RWPE1 (cell line): ENCODE data around the gene BGN.

ENCODE experiments used
- CTCF ChIA-PET: fragments of 350-600 bp; sonication (Branson Sonifier 250); formaldehyde crosslinking; extraction: SDS; loops from one replicate; lab custom pipeline; 2021; lab: Yijun Ruan, JAX
- POLR2A ChIA-PET: fragments of 400-600 bp; formaldehyde crosslinking; extraction: SDS; loops from one replicate; lab custom pipeline; 2020; ENCODE audit warnings: antibody characterized with exemption; ENCODE audit not compliant: low non-redundant PET; lab: Yijun Ruan, JAX
- DNase-seq: peaks from one replicate; pipeline ENCODE4 v3.0.0; 2012; ENCODE audit warnings: low spot score
- H3K27ac ChIP-seq: fragments of 450-650 bp; 2 replicates; pipeline ENCODE4 v1.5.1; 2017
- TF ChIP-seq, protein P1 (sequence below): fragments of 450-650 bp; conservative IDR thresholded peaks from 2 replicates; pipeline ENCODE4 v1.5.1; 2017; ENCODE audit warnings: low read depth, mild to moderate bottlenecking

The BGN gene

DNA sequence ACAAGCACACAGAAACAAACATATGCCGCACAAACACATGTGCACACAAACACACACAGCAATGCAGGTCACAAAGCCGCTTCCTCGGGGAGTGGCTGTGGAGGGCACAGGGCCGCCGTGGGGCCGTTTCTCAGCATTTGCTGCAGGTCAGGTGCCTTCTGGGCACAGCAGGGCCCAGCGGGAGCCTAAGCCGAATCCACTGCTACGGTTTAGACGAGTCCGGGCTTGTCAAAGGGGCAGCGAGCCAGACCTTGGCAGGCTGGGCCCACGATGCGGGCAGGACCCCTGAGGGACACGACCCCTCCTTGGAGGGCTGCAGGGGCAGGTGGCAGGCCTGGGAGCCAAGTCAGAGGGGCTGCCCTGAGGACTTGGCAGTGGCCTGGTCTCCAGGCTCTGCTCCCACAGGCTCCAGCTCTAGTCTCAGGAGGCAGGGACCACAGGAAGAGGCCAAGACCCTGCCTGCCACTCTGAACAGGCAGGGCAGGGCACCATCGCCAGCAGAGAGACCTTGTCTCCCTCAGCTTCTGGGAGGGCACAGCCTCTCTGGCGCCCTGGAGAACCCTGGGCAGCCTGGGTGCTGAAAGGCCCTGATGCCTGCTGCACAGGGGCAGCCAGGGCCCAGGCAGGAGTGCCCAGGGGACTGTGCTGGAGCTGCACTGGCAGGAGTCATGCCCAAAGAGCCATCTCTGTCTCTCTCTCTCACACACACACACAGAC is 17.2 kb downstream of the BGN start:
- POLR2A ChIA-PET, result no interaction called here
- peak overlapping the region; percentile 81 for H3K27ac ChIP-seq
- DNase-seq, result no peak
- CTCF ChIA-PET, result interaction anchor here (1.0 kb wide), 1 partner anchor 41 kb away, joined by 3 read pairs; the partner anchor contains the start of gene HAUS7
- TF ChIP-seq, protein P1, sequence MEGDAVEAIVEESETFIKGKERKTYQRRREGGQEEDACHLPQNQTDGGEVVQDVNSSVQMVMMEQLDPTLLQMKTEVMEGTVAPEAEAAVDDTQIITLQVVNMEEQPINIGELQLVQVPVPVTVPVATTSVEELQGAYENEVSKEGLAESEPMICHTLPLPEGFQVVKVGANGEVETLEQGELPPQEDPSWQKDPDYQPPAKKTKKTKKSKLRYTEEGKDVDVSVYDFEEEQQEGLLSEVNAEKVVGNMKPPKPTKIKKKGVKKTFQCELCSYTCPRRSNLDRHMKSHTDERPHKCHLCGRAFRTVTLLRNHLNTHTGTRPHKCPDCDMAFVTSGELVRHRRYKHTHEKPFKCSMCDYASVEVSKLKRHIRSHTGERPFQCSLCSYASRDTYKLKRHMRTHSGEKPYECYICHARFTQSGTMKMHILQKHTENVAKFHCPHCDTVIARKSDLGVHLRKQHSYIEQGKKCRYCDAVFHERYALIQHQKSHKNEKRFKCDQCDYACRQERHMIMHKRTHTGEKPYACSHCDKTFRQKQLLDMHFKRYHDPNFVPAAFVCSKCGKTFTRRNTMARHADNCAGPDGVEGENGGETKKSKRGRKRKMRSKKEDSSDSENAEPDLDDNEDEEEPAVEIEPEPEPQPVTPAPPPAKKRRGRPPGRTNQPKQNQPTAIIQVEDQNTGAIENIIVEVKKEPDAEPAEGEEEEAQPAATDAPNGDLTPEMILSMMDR, result no peak

DNA sequence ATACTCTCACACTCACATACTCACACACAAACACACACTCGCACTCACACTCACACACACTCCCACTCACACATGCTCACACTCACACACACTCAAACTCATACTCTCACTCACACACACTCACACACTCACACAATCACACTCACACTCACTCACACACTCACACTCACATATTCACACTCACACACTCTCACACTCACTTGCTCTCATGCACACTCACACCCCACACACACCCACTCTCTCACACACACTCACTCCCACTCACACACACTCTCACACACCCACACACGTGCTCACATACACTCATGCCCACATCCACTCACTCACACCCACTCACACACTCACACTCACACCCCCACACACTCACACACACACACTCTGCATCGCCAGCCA is 17.7 kb downstream of the BGN start:
- CTCF ChIA-PET, result interaction anchor here (1.0 kb wide), 1 partner anchor 42 kb away, joined by 3 read pairs; the partner anchor contains the start of gene HAUS7
- TF ChIP-seq, protein P1, result no peak
- POLR2A ChIA-PET, result no interaction called here
- H3K27ac ChIP-seq, result peak overlapping the region; percentile 81
- DNase-seq, result no peak

DNA sequence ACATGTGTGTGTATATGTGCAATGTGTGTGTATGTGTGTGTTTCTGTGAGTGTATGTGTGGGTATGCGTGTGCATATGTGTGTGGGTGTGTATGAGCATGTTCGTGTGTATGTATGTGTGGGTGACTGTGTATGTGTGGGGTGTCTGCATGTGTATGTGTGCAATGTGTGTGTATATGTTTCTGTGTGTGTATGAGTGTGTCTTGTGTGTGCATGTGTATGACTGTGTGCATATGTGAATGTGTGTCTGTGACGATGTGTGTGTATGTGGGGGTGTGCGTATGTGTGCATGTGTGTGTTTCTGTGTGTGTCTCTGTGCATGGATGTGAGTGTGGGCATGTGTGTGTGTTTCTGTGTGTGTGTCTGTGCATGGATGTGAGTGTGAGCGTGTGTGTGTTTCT is 18.5 kb downstream of the BGN start:
- no peak for DNase-seq
- ChIA-PET CTCF (no interaction called here), POLR2A (no interaction called here)
- H3K27ac ChIP-seq, result peak overlapping the region; percentile 81; the same call in 1 of the 2 replicates
- TF ChIP-seq, protein P1, result no peak

DNA sequence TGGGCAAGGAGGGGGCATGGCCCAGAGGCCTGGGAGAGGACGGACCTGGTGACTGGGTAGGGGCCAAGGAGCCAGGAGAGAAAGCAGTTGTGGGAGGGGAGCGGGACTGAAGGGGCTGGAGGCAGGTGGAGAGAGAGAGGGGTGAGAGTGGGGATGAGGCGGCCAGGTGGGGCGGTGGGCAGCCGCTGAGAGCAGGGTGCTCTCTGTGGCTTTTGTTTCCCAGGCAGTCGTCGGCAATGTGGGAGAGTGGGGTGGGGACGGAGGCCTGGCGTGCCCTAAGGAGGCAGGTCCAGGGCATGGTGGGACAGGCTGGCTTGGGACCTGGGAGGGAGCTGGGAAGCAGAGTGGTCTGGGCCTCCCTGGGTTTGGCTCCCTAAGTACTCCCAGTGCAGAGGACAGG is 19.5 kb downstream of the BGN start:
- no peak for DNase-seq
- ChIA-PET CTCF (no interaction called here), POLR2A (no interaction called here)
- H3K27ac ChIP-seq, result no peak overlapping the region
- TF ChIP-seq, protein P1, result no peak

DNA sequence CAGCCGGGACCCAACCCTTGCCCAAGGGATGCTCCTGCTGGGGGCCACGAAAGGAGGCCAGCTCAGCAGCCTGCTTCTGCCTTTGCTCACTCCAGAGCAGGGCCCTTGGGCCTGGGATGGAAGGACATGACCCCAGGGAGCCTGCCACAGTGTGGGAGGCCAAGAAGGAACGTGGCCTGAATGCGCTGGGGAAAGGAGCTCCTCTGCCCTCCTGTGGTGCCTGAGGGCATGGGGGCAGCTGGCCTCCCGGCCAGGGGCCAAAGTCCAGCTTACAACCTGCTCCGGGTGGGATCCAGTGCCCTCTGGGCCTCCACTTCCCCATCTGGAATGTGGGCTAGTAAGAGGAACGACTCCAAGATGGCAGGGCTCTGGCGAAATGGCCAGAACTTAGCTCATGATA is 20.7 kb downstream of the BGN start:
- CTCF ChIA-PET, result no interaction called here
- no peak overlapping the region for H3K27ac ChIP-seq
- TF ChIP-seq, protein P1, result no peak
- POLR2A ChIA-PET, result no interaction called here
- no peak for DNase-seq

DNA sequence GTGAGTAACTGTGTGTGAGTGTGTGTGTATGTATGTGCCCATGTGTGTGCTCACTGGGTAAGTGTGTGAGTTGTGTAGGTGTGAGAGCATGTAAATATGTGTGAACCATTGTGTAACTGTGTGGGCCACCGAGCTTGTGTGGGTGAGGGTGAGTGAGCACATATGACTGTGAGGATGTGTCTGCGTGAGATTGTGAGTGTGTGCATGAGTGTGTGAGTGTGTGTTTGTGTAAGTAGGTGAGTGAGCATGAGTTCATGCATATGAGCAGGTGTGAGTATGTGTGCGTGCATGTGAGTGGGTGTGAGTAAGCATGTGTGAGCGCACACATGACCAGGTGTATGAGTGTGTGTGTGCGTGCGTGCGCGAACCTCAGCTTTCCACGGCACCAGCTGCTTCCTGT is 21.3 kb downstream of the BGN start:
- ChIA-PET CTCF (no interaction called here), POLR2A (no interaction called here)
- H3K27ac ChIP-seq, result no peak overlapping the region
- TF ChIP-seq, protein P1, result no peak
- DNase-seq, result no peak
